ENCODE data around the gene ADAM22.

- TF ChIP-seq POLR2A (IDR thresholded peaks at IDR 0.05; ENCODE audit: low read depth, low read length) (no peak), POLR2AphosphoS5 (IDR thresholded peaks at IDR 0.05; ENCODE audit: low read depth, low read length) (no peak), SPI1 (IDR thresholded peaks at IDR 0.05; ENCODE audit: low read depth, low read length) (no peak)
Measured at GRCh38 chr7:88012086-88012485, 78.0 kb downstream of the ADAM22 start.

Measured in GM12891 (cell line).